ENCODE data around the gene GJA10.

The GJA10 gene

DNA sequence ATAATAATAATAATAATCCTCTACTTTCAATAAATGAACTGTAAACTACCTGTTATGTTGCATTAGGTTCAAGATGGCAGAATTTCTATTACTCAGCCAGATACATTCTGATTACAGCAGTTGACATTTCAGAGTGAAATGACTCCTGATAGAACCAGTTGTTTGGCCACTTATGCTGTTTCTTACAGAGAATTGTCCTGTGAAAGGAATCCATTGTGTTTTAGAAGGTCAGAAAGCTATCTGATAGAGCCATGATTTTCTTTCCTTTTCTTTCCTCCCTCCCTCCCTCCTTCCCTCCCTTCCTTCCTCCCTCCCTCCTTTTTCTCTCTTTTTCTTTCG lies 16.6 kb downstream of the GJA10 start:
- H3K4me3 ChIP-seq (ENCODE audit: low read depth in 1 of 2, low read length in 1 of 2) = no peak overlapping the region
- no peaks in the 10 kb centered on the region for H3K9me3 ChIP-seq
- H3K27me3 ChIP-seq = peaks cover 10% of the 10 kb centered on the region
- no peaks in the 10 kb centered on the region for H3K36me3 ChIP-seq
- TF ChIP-seq CTCF (IDR thresholded peaks at IDR 0.05) = no peak
- no peak overlapping the region for H3K27ac ChIP-seq
- no peaks in the 10 kb centered on the region for H3K4me1 ChIP-seq (ENCODE audit: control insufficient read depth in 1 of 2, insufficient read depth in 1 of 2, low read depth in 1 of 2, low read length in 1 of 2)

GRCh38 chr6:89916136-89916920 lies 22.1 kb downstream of the GJA10 start:
- Histone ChIP-seq H3K27me3 (no peaks in the 10 kb centered on the region), H3K27ac (no peak overlapping the region), H3K9me3 (no peaks in the 10 kb centered on the region), H3K4me1 (ENCODE audit: control insufficient read depth in 1 of 2, insufficient read depth in 1 of 2, low read depth in 1 of 2, low read length in 1 of 2) (no peaks in the 10 kb centered on the region), H3K36me3 (no peaks in the 10 kb centered on the region), H3K4me3 (ENCODE audit: low read depth in 1 of 2, low read length in 1 of 2) (no peak overlapping the region)
- no peak for TF ChIP-seq CTCF (IDR thresholded peaks at IDR 0.05)

- H3K27me3 ChIP-seq = no peaks in the 10 kb centered on the region
- H3K36me3 ChIP-seq = no peaks in the 10 kb centered on the region
- TF ChIP-seq CTCF (IDR thresholded peaks at IDR 0.05) = no peak
- no peaks in the 10 kb centered on the region for H3K4me1 ChIP-seq (ENCODE audit: control insufficient read depth in 1 of 2, insufficient read depth in 1 of 2, low read depth in 1 of 2, low read length in 1 of 2)
- H3K4me3 ChIP-seq (ENCODE audit: low read depth in 1 of 2, low read length in 1 of 2) = no peak overlapping the region
- H3K27ac ChIP-seq = no peak overlapping the region
- no peaks in the 10 kb centered on the region for H3K9me3 ChIP-seq
Measured at GRCh38 chr6:89917216-89917615, 22.9 kb downstream of the GJA10 start.

- Histone ChIP-seq H3K4me1 (ENCODE audit: control insufficient read depth in 1 of 2, insufficient read depth in 1 of 2, low read depth in 1 of 2, low read length in 1 of 2) (no peaks in the 10 kb centered on the region), H3K27me3 (no peaks in the 10 kb centered on the region), H3K36me3 (no peaks in the 10 kb centered on the region), H3K4me3 (ENCODE audit: low read depth in 1 of 2, low read length in 1 of 2) (no peak overlapping the region), H3K27ac (no peak overlapping the region), H3K9me3 (no peaks in the 10 kb centered on the region)
- TF ChIP-seq CTCF (IDR thresholded peaks at IDR 0.05) = no peak
Measured at GRCh38 chr6:89917801-89918366, 23.6 kb downstream of the GJA10 start.

GRCh38 chr6:89921197-89921596 lies 26.9 kb downstream of the GJA10 start:
- no peaks in the 10 kb centered on the region for H3K36me3 ChIP-seq
- no peaks in the 10 kb centered on the region for H3K9me3 ChIP-seq
- no peak for TF ChIP-seq CTCF (IDR thresholded peaks at IDR 0.05)
- no peak overlapping the region for H3K27ac ChIP-seq
- no peak overlapping the region for H3K4me3 ChIP-seq (ENCODE audit: low read depth in 1 of 2, low read length in 1 of 2)
- peaks cover 0 to 4% of the 10 kb centered on the region in 2 experiments for H3K4me1 ChIP-seq (ENCODE audit: control insufficient read depth in 1 of 2, insufficient read depth in 1 of 2, low read depth in 1 of 2, low read length in 1 of 2)
- no peaks in the 10 kb centered on the region for H3K27me3 ChIP-seq

Data from neutrophil (primary cell).